Liver (tissue), 9 donors: ENCODE data around the gene ABCA8. TPM values are rescaled to one million over a fixed set of nuclear protein-coding genes. Genes with fewer than 3 reads are reported as not detected.

Experiments
- DNase-seq: peaks from one replicate; pipeline ENCODE4 v3.0.0-alpha.2; 2017; ENCODE audit warnings: low spot score
- H3K27ac ChIP-seq, 2 donors: one replicate each; pipeline ENCODE4 v1.7.0; 2013; ENCODE audit warnings: inconsistent platforms in 2 of 2, low read length in 2 of 2, control low read depth in 1 of 2, low read depth in 1 of 2, mild to moderate bottlenecking in 1 of 2
- H3K27me3 ChIP-seq, 4 donors: one replicate each; pipeline versions ENCODE4 v1.6.1 to v1.7.0; 2013; ENCODE audit warnings: low read length in 3 of 4, inconsistent platforms in 1 of 4, mild to moderate bottlenecking in 1 of 4, moderate library complexity in 1 of 4; ENCODE audit not compliant: control insufficient read depth in 4 of 4, insufficient read depth in 4 of 4
- H3K36me3 ChIP-seq, 4 donors: one replicate each; pipeline versions ENCODE4 v1.6.1 to v1.7.0; 2013; ENCODE audit warnings: low read length in 3 of 4, mild to moderate bottlenecking in 3 of 4, low read depth in 1 of 4, moderate library complexity in 1 of 4; ENCODE audit not compliant: control insufficient read depth in 4 of 4, insufficient read depth in 3 of 4
- H3K4me1 ChIP-seq, 4 donors: one replicate each; pipeline versions ENCODE4 v1.6.1 to v1.7.0; 2013; ENCODE audit warnings: low read length in 3 of 4, mild to moderate bottlenecking in 3 of 4, moderate library complexity in 1 of 4; ENCODE audit not compliant: control insufficient read depth in 4 of 4, insufficient read depth in 4 of 4
- H3K4me3 ChIP-seq, 3 donors: one replicate each; pipeline versions ENCODE4 v1.6.1 to v1.7.0; 2013; ENCODE audit warnings: low read length in 3 of 3, control low read depth in 1 of 3, low read depth in 1 of 3, mild to moderate bottlenecking in 1 of 3
- H3K9ac ChIP-seq, 2 donors: one replicate each; pipeline ENCODE4 v1.7.0; 2013; ENCODE audit warnings: low read length in 2 of 2, mild to moderate bottlenecking in 2 of 2, moderate library complexity in 2 of 2, control low read depth in 1 of 2, low read depth in 1 of 2
- H3K9me3 ChIP-seq, 4 donors: one replicate each; pipeline versions ENCODE4 v1.6.1 to v1.7.0; 2013; ENCODE audit warnings: low read length in 3 of 4; ENCODE audit not compliant: control insufficient read depth in 4 of 4
- EGR1 ChIP-seq, 2 donors: IDR thresholded peaks; 2 replicates each; pipeline ENCODE4 v1.6.1; 2016 to 2018; ENCODE audit warnings: antibody characterized with exemption in 2 of 2, low read depth in 2 of 2
- GABPA ChIP-seq, 2 donors: IDR thresholded peaks in 1 of 2; conservative IDR thresholded peaks in 1 of 2; 2 replicates each; pipeline ENCODE4 v1.6.1; 2016; ENCODE audit warnings: antibody characterized with exemption in 2 of 2, mild to moderate bottlenecking in 1 of 2, moderate library complexity in 1 of 2
- HNF4A ChIP-seq, 2 donors: conservative IDR thresholded peaks; 2 replicates each; pipeline ENCODE4 v1.6.1; 2016; ENCODE audit warnings: antibody characterized with exemption in 2 of 2, mild to moderate bottlenecking in 2 of 2
- HNF4G ChIP-seq: IDR thresholded peaks from 2 replicates; pipeline ENCODE4 v1.6.1; 2016; ENCODE audit warnings: antibody characterized with exemption
- RAD21 ChIP-seq, 2 donors: IDR thresholded peaks; 2 replicates each; pipeline ENCODE4 v1.6.1; 2016; ENCODE audit warnings: antibody characterized with exemption in 2 of 2, mild to moderate bottlenecking in 2 of 2
- SP1 ChIP-seq: IDR thresholded peaks from 2 replicates; pipeline ENCODE4 v1.6.1; 2018; ENCODE audit warnings: antibody characterized with exemption, mild to moderate bottlenecking
- TAF1 ChIP-seq: conservative IDR thresholded peaks from 2 replicates; pipeline ENCODE4 v1.6.1; 2016; ENCODE audit warnings: antibody characterized with exemption, mild to moderate bottlenecking
- YY1 ChIP-seq: IDR thresholded peaks from 2 replicates; pipeline ENCODE4 v1.6.1; 2016; ENCODE audit warnings: antibody characterized with exemption, mild to moderate bottlenecking
- WGBS: extraction: QIAGEN DNeasy Blood & Tissue Kit; methylation state at CpG from one replicate; pipeline ENCODE4 v1.1.7; 2013; 5-methylcytosine and 5-hydroxymethylcytosine counted together
- polyA plus RNA-seq, 2 donors: library from polyadenylated mRNA; stranded (reverse) in 1 of 2; unstranded in 1 of 2; fragments of 200-250 nt in 1 of 2; fragments of >200 nt in 1 of 2; fragmentation: Nextera tagmentation in 1 of 2; extraction: Ambion mirVana in 1 of 2; gene quantifications; one replicate each; pipeline versions ENCODE4 v1.2.1 to v1.2.3, GENCODE V29; 2013 to 2015
- total RNA-seq, 2 donors: library from RNA; depleted of rRNA; stranded (reverse); fragments of >200 nt; gene quantifications; one replicate each; pipeline ENCODE4 v1.2.3, GENCODE V29; 2014
- TF ChIP-seq, protein P1 (sequence below): IDR thresholded peaks from 2 replicates; pipeline ENCODE4 v1.6.1; 2016; ENCODE audit warnings: antibody characterized with exemption, mild to moderate bottlenecking
- TF ChIP-seq, protein P2 (sequence below): IDR thresholded peaks from 2 replicates; pipeline ENCODE4 v1.6.1; 2016; ENCODE audit warnings: antibody characterized with exemption
- TF ChIP-seq, protein P3 (sequence below): fragments of 150-350 bp; IDR thresholded peaks from 2 replicates; pipeline ENCODE4 v1.5.1; 2017; ENCODE audit warnings: improper control_type of control experiment, low read depth, low read length; ENCODE audit not compliant: missing input control
- TF ChIP-seq, protein P4 (sequence below): IDR thresholded peaks from 2 replicates; pipeline ENCODE4 v1.6.1; 2016; ENCODE audit warnings: antibody characterized with exemption
- TF ChIP-seq, protein P5 (sequence below): IDR thresholded peaks from 2 replicates; pipeline ENCODE4 v1.6.1; 2016; ENCODE audit warnings: antibody characterized with exemption
- donor health status: healthy.
- donor health status: healthy.
- donor health status: healthy.
- donor health status: healthy.
- donor health status: healthy.

Gene ABCA8
- total and polyA plus RNA-seq, 4 donors, result 9.3 to 72.2 (median 14.0) TPM

DNA sequence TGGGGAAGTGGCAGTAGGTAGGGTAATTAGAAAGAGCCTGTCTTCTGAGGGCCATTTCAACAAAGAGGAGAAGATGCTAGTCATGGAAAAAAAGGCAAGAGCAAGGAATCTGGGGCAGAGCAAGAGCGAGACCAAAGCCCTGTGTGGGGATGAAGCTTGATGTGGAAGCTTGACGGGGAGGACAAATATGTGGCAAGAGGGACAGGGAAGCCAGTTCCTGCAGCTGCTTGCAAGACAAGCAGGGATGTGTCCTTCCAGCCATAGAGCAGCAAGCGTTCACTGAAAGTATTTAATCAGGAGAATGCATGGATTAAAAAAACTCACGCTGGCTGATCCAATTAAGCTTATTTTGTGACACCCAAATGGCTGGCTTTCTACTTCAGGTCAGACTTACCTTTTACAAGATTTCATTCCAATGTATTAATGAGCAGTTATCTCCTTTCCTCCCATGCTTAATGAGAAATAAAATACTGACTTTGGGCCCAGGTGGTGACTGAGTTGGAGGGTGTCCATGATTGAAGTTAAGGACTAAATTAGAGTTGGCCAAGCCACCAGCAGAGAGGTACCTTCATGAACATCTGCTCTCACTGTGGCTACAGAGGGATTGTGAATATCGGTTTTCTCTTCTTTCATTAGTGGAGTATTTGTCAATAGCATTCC is 76.8 kb downstream of the ABCA8 start:
- Histone ChIP-seq H3K36me3 (peaks cover 8 to 82% (median 75%) of the 10 kb centered on the region in 4 donors), H3K27ac (no peak overlapping the region), H3K9me3 (peaks cover 0 to 12% (median 10%) of the 10 kb centered on the region in 4 donors), H3K9ac (no peak overlapping the region), H3K4me3 (no peak overlapping the region), H3K27me3 (no peaks in the 10 kb centered on the region), H3K4me1 (no peaks in the 10 kb centered on the region)
- WGBS, result 96% methylated on average over 5 of the region's 5 CpGs
- DNase-seq, result no peak
- TF ChIP-seq RAD21 (IDR thresholded peaks at IDR 0.05), result no peak
- TF ChIP-seq, protein P1, sequence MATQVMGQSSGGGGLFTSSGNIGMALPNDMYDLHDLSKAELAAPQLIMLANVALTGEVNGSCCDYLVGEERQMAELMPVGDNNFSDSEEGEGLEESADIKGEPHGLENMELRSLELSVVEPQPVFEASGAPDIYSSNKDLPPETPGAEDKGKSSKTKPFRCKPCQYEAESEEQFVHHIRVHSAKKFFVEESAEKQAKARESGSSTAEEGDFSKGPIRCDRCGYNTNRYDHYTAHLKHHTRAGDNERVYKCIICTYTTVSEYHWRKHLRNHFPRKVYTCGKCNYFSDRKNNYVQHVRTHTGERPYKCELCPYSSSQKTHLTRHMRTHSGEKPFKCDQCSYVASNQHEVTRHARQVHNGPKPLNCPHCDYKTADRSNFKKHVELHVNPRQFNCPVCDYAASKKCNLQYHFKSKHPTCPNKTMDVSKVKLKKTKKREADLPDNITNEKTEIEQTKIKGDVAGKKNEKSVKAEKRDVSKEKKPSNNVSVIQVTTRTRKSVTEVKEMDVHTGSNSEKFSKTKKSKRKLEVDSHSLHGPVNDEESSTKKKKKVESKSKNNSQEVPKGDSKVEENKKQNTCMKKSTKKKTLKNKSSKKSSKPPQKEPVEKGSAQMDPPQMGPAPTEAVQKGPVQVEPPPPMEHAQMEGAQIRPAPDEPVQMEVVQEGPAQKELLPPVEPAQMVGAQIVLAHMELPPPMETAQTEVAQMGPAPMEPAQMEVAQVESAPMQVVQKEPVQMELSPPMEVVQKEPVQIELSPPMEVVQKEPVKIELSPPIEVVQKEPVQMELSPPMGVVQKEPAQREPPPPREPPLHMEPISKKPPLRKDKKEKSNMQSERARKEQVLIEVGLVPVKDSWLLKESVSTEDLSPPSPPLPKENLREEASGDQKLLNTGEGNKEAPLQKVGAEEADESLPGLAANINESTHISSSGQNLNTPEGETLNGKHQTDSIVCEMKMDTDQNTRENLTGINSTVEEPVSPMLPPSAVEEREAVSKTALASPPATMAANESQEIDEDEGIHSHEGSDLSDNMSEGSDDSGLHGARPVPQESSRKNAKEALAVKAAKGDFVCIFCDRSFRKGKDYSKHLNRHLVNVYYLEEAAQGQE, result no peak
- TF ChIP-seq, protein P2, sequence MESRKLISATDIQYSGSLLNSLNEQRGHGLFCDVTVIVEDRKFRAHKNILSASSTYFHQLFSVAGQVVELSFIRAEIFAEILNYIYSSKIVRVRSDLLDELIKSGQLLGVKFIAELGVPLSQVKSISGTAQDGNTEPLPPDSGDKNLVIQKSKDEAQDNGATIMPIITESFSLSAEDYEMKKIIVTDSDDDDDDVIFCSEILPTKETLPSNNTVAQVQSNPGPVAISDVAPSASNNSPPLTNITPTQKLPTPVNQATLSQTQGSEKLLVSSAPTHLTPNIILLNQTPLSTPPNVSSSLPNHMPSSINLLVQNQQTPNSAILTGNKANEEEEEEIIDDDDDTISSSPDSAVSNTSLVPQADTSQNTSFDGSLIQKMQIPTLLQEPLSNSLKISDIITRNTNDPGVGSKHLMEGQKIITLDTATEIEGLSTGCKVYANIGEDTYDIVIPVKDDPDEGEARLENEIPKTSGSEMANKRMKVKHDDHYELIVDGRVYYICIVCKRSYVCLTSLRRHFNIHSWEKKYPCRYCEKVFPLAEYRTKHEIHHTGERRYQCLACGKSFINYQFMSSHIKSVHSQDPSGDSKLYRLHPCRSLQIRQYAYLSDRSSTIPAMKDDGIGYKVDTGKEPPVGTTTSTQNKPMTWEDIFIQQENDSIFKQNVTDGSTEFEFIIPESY, result no peak
- no peak for TF ChIP-seq HNF4G
- TF ChIP-seq YY1, result no peak
- TF ChIP-seq EGR1 (IDR thresholded peaks at IDR 0.05; ENCODE audit: low read depth in 2 of 2), result no peak
- TF ChIP-seq, protein P3, sequence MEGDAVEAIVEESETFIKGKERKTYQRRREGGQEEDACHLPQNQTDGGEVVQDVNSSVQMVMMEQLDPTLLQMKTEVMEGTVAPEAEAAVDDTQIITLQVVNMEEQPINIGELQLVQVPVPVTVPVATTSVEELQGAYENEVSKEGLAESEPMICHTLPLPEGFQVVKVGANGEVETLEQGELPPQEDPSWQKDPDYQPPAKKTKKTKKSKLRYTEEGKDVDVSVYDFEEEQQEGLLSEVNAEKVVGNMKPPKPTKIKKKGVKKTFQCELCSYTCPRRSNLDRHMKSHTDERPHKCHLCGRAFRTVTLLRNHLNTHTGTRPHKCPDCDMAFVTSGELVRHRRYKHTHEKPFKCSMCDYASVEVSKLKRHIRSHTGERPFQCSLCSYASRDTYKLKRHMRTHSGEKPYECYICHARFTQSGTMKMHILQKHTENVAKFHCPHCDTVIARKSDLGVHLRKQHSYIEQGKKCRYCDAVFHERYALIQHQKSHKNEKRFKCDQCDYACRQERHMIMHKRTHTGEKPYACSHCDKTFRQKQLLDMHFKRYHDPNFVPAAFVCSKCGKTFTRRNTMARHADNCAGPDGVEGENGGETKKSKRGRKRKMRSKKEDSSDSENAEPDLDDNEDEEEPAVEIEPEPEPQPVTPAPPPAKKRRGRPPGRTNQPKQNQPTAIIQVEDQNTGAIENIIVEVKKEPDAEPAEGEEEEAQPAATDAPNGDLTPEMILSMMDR, result no peak
- no peak for TF ChIP-seq SP1
- TF ChIP-seq, protein P4, sequence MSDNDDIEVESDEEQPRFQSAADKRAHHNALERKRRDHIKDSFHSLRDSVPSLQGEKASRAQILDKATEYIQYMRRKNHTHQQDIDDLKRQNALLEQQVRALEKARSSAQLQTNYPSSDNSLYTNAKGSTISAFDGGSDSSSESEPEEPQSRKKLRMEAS, result no peak

DNA sequence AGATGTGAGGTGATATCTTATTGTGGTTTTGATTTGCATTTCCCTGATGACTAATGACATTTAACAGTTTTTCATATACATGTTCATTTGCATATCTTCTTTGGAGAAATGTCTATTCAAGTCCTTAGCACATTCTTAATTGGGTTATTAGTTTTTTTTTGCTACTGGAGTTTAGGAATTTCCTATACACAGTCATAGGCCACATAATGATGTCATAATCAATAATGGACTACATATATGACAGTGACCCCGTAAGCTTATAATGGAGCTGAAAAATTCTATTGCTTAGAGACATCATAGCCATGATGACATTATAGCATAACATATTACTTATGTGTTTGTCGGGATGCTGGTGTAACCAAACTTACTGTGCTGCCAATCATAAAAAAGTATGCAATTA is 83.7 kb downstream of the ABCA8 start:
- H3K27ac ChIP-seq, result no peak overlapping the region
- TF ChIP-seq SP1 (no peak), RAD21 (IDR thresholded peaks at IDR 0.05) (no peak), HNF4A (conservative IDR thresholded peaks at IDR 0.05) (no peak), TAF1 (no peak), GABPA (IDR thresholded peaks at IDR 0.05 in 1 of 2, conservative IDR thresholded peaks at IDR 0.05 in 1 of 2) (no peak)
- TF ChIP-seq, protein P1, result no peak
- TF ChIP-seq, protein P5, sequence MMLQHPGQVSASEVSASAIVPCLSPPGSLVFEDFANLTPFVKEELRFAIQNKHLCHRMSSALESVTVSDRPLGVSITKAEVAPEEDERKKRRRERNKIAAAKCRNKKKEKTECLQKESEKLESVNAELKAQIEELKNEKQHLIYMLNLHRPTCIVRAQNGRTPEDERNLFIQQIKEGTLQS, result no peak
- TF ChIP-seq, protein P4, result no peak
- 97% methylated on average over 2 of the region's 2 CpGs for WGBS
- no peak overlapping the region for H3K4me3 ChIP-seq
- peaks cover 2 to 38% (median 28%) of the 10 kb centered on the region in 4 donors for H3K36me3 ChIP-seq
- DNase-seq, result no peak
- H3K9me3 ChIP-seq, result no peaks in the 10 kb centered on the region
- H3K9ac ChIP-seq, result no peak overlapping the region
- H3K27me3 ChIP-seq, result no peaks in the 10 kb centered on the region
- peaks cover 0 to 9% (median 3%) of the 10 kb centered on the region in 4 donors for H3K4me1 ChIP-seq
